Measurements from ENCODE around the gene ROR2. TPM values are rescaled to one million over a fixed set of nuclear protein-coding genes. Genes with fewer than 3 reads are reported as not detected.

Gene ROR2
- total RNA-seq, 3 donors from 2014 or later (not counting 1 experiment from before 2014, with no cell fraction given): 1.7 TPM; not detected in 2

DNA sequence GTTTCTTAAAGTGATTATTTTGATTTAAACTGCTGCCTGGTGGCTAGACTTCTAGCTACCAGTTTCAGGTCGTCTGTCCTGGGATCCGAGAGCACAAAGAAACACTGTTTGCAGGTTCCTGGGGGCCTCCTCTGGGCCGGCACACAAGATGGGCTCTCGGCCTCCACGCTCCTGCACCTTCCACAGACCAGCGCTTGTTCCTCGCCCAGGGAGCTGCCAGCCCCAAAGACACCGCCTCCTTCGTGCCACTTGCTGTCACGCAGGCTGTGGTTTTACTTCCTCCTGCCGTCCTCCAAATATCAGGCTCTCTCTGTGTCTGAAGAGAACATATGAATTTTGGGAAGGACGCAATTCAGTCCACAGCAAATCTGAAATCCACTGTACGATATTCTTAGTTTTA, 105.8 kb downstream of the ROR2 start:
- DNase-seq: no peak
- intact Hi-C loops (cut with micrococcal nuclease): no loop called here
- Histone ChIP-seq H3K36me3 (ENCODE audit: control insufficient read depth, insufficient read depth, low read length) (no peaks in the 10 kb centered on the region), H3K27ac (ENCODE audit: low read length) (no peak overlapping the region), H3K4me1 (ENCODE audit: control insufficient read depth, insufficient read depth, low read length) (peaks cover 7% of the 10 kb centered on the region), H3K4me3 (ENCODE audit: low read length) (no peak overlapping the region), H3K27me3 (ENCODE audit: control insufficient read depth, insufficient read depth, low read length) (no peaks in the 10 kb centered on the region), H3K9me3 (ENCODE audit: control insufficient read depth, insufficient read depth, low read length) (no peaks in the 10 kb centered on the region)
- ATAC-seq: no peak
- 15% methylated on average over 13 of the region's 13 CpGs for WGBS (ENCODE audit: insufficient coverage)
- Mint-ChIP-seq H3K27ac (no peak overlapping the region), H3K27me3 (ENCODE audit: low read depth in 2 of 2) (peaks cover 19 to 21% of the 10 kb centered on the region in 2 donors), H3K36me3 (no peaks in the 10 kb centered on the region), H3K4me1 (peaks cover 0 to 5% of the 10 kb centered on the region in 2 donors), H3K4me3 (no peak overlapping the region), H3K9me3 (no peaks in the 10 kb centered on the region)
- TF ChIP-seq, protein P1, sequence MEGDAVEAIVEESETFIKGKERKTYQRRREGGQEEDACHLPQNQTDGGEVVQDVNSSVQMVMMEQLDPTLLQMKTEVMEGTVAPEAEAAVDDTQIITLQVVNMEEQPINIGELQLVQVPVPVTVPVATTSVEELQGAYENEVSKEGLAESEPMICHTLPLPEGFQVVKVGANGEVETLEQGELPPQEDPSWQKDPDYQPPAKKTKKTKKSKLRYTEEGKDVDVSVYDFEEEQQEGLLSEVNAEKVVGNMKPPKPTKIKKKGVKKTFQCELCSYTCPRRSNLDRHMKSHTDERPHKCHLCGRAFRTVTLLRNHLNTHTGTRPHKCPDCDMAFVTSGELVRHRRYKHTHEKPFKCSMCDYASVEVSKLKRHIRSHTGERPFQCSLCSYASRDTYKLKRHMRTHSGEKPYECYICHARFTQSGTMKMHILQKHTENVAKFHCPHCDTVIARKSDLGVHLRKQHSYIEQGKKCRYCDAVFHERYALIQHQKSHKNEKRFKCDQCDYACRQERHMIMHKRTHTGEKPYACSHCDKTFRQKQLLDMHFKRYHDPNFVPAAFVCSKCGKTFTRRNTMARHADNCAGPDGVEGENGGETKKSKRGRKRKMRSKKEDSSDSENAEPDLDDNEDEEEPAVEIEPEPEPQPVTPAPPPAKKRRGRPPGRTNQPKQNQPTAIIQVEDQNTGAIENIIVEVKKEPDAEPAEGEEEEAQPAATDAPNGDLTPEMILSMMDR (IDR thresholded peaks at IDR 0.05): no peak

DNA sequence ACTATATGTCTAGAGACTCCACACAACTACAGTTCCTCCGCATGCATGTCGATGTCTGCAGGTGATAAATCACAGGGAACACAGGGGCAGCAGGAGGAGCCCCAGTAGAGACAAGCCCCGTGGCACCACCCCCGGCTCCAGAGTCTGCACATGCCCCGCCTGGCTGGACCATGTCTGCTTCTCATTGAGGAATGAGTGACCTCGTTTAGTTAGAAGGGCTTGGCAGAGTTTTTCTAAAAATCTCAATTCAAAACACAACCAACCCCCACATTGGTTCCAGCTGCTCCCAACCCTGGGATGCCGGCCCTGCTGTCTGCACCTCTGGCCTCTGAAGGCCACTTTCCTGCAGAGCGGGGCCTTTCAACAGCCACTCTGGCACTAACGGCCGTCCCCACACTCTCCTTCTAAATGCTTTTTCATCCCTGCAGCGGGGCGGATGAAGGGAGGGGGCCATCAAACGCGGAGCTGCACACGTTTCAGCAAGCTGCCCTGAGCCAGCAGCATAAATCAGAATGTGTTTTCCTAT, 106.3 kb downstream of the ROR2 start:
- Histone ChIP-seq H3K36me3 (ENCODE audit: control insufficient read depth, insufficient read depth, low read length) (no peaks in the 10 kb centered on the region), H3K27ac (ENCODE audit: low read length) (no peak overlapping the region), H3K27me3 (ENCODE audit: control insufficient read depth, insufficient read depth, low read length) (no peaks in the 10 kb centered on the region), H3K4me1 (ENCODE audit: control insufficient read depth, insufficient read depth, low read length) (peaks cover 7% of the 10 kb centered on the region), H3K9me3 (ENCODE audit: control insufficient read depth, insufficient read depth, low read length) (no peaks in the 10 kb centered on the region), H3K4me3 (ENCODE audit: low read length) (no peak overlapping the region)
- H3K4me1 Mint-ChIP-seq: peaks cover 0 to 5% of the 10 kb centered on the region in 2 donors
- 19% methylated on average over 15 of the region's 15 CpGs for WGBS (ENCODE audit: insufficient coverage)
- ATAC-seq: no peak
- no peaks in the 10 kb centered on the region for H3K9me3 Mint-ChIP-seq
- peaks cover 19 to 22% of the 10 kb centered on the region in 2 donors for H3K27me3 Mint-ChIP-seq (ENCODE audit: low read depth in 2 of 2)
- H3K36me3 Mint-ChIP-seq: no peaks in the 10 kb centered on the region
- no peak overlapping the region for H3K4me3 Mint-ChIP-seq
- TF ChIP-seq, protein P1 (IDR thresholded peaks at IDR 0.05): no peak
- DNase-seq: no peak
- intact Hi-C loops (cut with micrococcal nuclease): no loop called here
- H3K27ac Mint-ChIP-seq: no peak overlapping the region

DNA sequence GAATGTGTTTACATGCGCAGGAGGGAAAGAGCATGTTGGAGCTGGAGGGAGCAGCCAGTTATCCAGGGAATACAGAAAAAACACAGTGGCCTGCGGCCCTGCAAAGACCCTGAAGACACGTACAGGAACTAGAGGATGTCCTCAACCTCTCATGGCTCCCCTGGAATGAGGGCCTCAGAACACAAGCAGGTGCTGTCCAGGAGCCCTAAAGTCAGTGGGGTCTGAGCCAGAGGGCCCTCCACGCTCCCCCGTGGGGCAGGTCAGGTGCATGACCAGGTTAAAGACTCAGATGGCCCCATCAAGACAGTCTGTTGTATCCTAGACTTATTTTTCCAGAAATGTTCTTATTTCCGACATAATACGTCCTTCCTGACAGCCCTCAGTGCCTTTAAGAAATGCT, 106.9 kb downstream of the ROR2 start:
- ATAC-seq: no peak
- TF ChIP-seq, protein P1 (IDR thresholded peaks at IDR 0.05): no peak
- Mint-ChIP-seq H3K9me3 (no peaks in the 10 kb centered on the region), H3K27me3 (ENCODE audit: low read depth in 2 of 2) (peaks cover 19 to 24% of the 10 kb centered on the region in 2 donors), H3K4me1 (peaks cover 0 to 5% of the 10 kb centered on the region in 2 donors), H3K27ac (no peak overlapping the region), H3K4me3 (no peak overlapping the region), H3K36me3 (no peaks in the 10 kb centered on the region)
- no peak overlapping the region for H3K4me3 ChIP-seq (ENCODE audit: low read length)
- no peaks in the 10 kb centered on the region for H3K27me3 ChIP-seq (ENCODE audit: control insufficient read depth, insufficient read depth, low read length)
- intact Hi-C loops (cut with micrococcal nuclease): no loop called here
- DNase-seq: no peak
- H3K36me3 ChIP-seq (ENCODE audit: control insufficient read depth, insufficient read depth, low read length): no peaks in the 10 kb centered on the region
- WGBS (ENCODE audit: insufficient coverage): 81% methylated on average over 7 of the region's 7 CpGs
- peaks cover 7% of the 10 kb centered on the region for H3K4me1 ChIP-seq (ENCODE audit: control insufficient read depth, insufficient read depth, low read length)
- H3K27ac ChIP-seq (ENCODE audit: low read length): no peak overlapping the region
- no peaks in the 10 kb centered on the region for H3K9me3 ChIP-seq (ENCODE audit: control insufficient read depth, insufficient read depth, low read length)

Data from natural killer cell (primary cell).